ENCODE data around the gene CHCHD4. TPM values are rescaled to one million over a fixed set of nuclear protein-coding genes. Genes with fewer than 3 reads are reported as not detected.

The CHCHD4 gene
- total RNA-seq, 1 experiment from 2014 or later: 16.7 TPM

GRCh38 chr3:14146381-14147065, 21.9 kb upstream of the CHCHD4 start:
- DNase-seq: no peak
- intact Hi-C loops (cut with micrococcal nuclease; ENCODE audit: unreplicated experiment): no loop called here
- Mint-ChIP-seq H3K36me3 (ENCODE audit: insufficient read depth, unreplicated experiment) (peaks cover 54% of the 10 kb centered on the region), H3K4me1 (ENCODE audit: low read depth, unreplicated experiment) (peaks cover 17% of the 10 kb centered on the region), H3K27me3 (ENCODE audit: unreplicated experiment) (no peaks in the 10 kb centered on the region), H3K9me3 (ENCODE audit: low read depth, unreplicated experiment) (no peaks in the 10 kb centered on the region), H3K4me3 (ENCODE audit: low read depth, unreplicated experiment) (no peak overlapping the region), H3K27ac (ENCODE audit: unreplicated experiment) (no peak overlapping the region)
- no TSS peak for BruUV-seq (replicated peaks)
- TF ChIP-seq CTCF (IDR thresholded peaks at IDR 0.05; ENCODE audit: unreplicated experiment): no peak
- CTCF ChIA-PET: no interaction called here

- intact Hi-C loops (cut with micrococcal nuclease; ENCODE audit: unreplicated experiment): loop anchor here (2.0 kb wide), 1 partner anchor 33 kb away; the partner anchor contains the start of genes LSM3 and XPC
- no peak overlapping the region for H3K4me3 Mint-ChIP-seq (ENCODE audit: low read depth, unreplicated experiment)
- BruUV-seq (replicated peaks): no TSS peak
These were observed 21.2 kb upstream of the CHCHD4 start for GRCh38 chr3:14145670-14146380.

GRCh38 chr3:14145236-14145635, 20.6 kb upstream of the CHCHD4 start:
- Mint-ChIP-seq H3K4me3 (ENCODE audit: low read depth, unreplicated experiment) (no peak overlapping the region), H3K27me3 (ENCODE audit: unreplicated experiment) (no peaks in the 10 kb centered on the region), H3K36me3 (ENCODE audit: insufficient read depth, unreplicated experiment) (peaks cover 47% of the 10 kb centered on the region), H3K27ac (ENCODE audit: unreplicated experiment) (peak overlapping the region; percentile 94), H3K9me3 (ENCODE audit: low read depth, unreplicated experiment) (no peaks in the 10 kb centered on the region), H3K4me1 (ENCODE audit: low read depth, unreplicated experiment) (peaks cover 17% of the 10 kb centered on the region)
- DNase-seq: no peak
- no TSS peak for BruUV-seq (replicated peaks)
- no peak for TF ChIP-seq CTCF (IDR thresholded peaks at IDR 0.05; ENCODE audit: unreplicated experiment)
- CTCF ChIA-PET: interaction anchor here (0.7 to 2.0 kb wide), 3 partner anchors 30 to 249 kb away, joined by 3 to 8 read pairs (median 3); no protein-coding TSS in a partner anchor
- intact Hi-C loops (cut with micrococcal nuclease; ENCODE audit: unreplicated experiment): loop anchor here (2.0 kb wide), 1 partner anchor 34 kb away; the partner anchor contains the start of genes LSM3 and XPC

More at GRCh38 chr3:14145670-14146380, 21.2 kb upstream of the CHCHD4 start:
- no peaks in the 10 kb centered on the region for H3K9me3 Mint-ChIP-seq (ENCODE audit: low read depth, unreplicated experiment)
- peaks cover 17% of the 10 kb centered on the region for H3K4me1 Mint-ChIP-seq (ENCODE audit: low read depth, unreplicated experiment)
- CTCF ChIA-PET: interaction anchor here (2.0 kb wide), 1 partner anchor 250 kb away, joined by 8 read pairs; no protein-coding TSS in a partner anchor
- H3K27ac Mint-ChIP-seq (ENCODE audit: unreplicated experiment): no peak overlapping the region
- H3K36me3 Mint-ChIP-seq (ENCODE audit: insufficient read depth, unreplicated experiment): peaks cover 53% of the 10 kb centered on the region
- TF ChIP-seq CTCF (IDR thresholded peaks at IDR 0.05; ENCODE audit: unreplicated experiment): no peak
- DNase-seq: no peak
- no peaks in the 10 kb centered on the region for H3K27me3 Mint-ChIP-seq (ENCODE audit: unreplicated experiment)

GRCh38 chr3:14144423-14145075, 19.9 kb upstream of the CHCHD4 start:
- H3K27ac Mint-ChIP-seq (ENCODE audit: unreplicated experiment): peak overlapping the region; percentile 94

More at GRCh38 chr3:14144423-14145075, 19.9 kb upstream of the CHCHD4 start:
- no TSS peak for BruUV-seq (replicated peaks)
- TF ChIP-seq CTCF (IDR thresholded peaks at IDR 0.05; ENCODE audit: unreplicated experiment): no peak
- Mint-ChIP-seq H3K36me3 (ENCODE audit: insufficient read depth, unreplicated experiment) (peaks cover 47% of the 10 kb centered on the region), H3K4me1 (ENCODE audit: low read depth, unreplicated experiment) (peaks cover 17% of the 10 kb centered on the region), H3K9me3 (ENCODE audit: low read depth, unreplicated experiment) (no peaks in the 10 kb centered on the region), H3K4me3 (ENCODE audit: low read depth, unreplicated experiment) (peak overlapping the region; percentile 27), H3K27me3 (ENCODE audit: unreplicated experiment) (no peaks in the 10 kb centered on the region)
- intact Hi-C loops (cut with micrococcal nuclease; ENCODE audit: unreplicated experiment): loop anchor here (2.0 kb wide), 1 partner anchor 34 kb away; the partner anchor contains the start of genes LSM3 and XPC
- peak; percentile 74 for DNase-seq
- CTCF ChIA-PET: interaction anchor here (0.7 to 2.0 kb wide), 4 partner anchors 19 to 248 kb away, joined by 3 to 8 read pairs (median 6); partner anchors contain the start of genes CHCHD4 and TMEM43
